Measurements from ENCODE around the gene ZNF81. TPM values are rescaled to one million over a fixed set of nuclear protein-coding genes. Genes with fewer than 3 reads are reported as not detected.
"Not testable (repeated sequence)": the region's sequence is repeated elsewhere in the genome, so short reads cannot be mapped to it uniquely, and the experiment has no call there.

The ZNF81 gene
- total RNA-seq, 1 experiment from 2014 or later, result 7.2 TPM

- DNase-seq, result no peak
- H3K4me3 ChIP-seq, result no peak overlapping the region
- no peaks in the 10 kb centered on the region for H3K9me3 ChIP-seq (replicated peaks)
- no peaks in the 10 kb centered on the region for H3K4me1 ChIP-seq
- H3K36me3 ChIP-seq, result no peaks in the 10 kb centered on the region
- no peak overlapping the region for H3K27ac ChIP-seq
- H3K27me3 ChIP-seq, result no peaks in the 10 kb centered on the region
Observed at GRCh38 chrX:47933946-47934345, 97.2 kb downstream of the ZNF81 start.

- no peaks in the 10 kb centered on the region for H3K27me3 ChIP-seq
- H3K36me3 ChIP-seq, result no peaks in the 10 kb centered on the region
- H3K4me1 ChIP-seq, result no peaks in the 10 kb centered on the region
- no peak for DNase-seq
- no peak overlapping the region for H3K4me3 ChIP-seq
- no peaks in the 10 kb centered on the region for H3K9me3 ChIP-seq (replicated peaks)
- no peak overlapping the region for H3K27ac ChIP-seq
Observed at GRCh38 chrX:47936224-47936939, 99.7 kb downstream of the ZNF81 start.

GRCh38 chrX:47936940-47937317, 100.2 kb downstream of the ZNF81 start:
- Histone ChIP-seq H3K27me3 (no peaks in the 10 kb centered on the region), H3K9me3 (replicated peaks) (no peaks in the 10 kb centered on the region), H3K4me3 (no peak overlapping the region), H3K4me1 (no peaks in the 10 kb centered on the region), H3K27ac (no peak overlapping the region), H3K36me3 (no peaks in the 10 kb centered on the region)
- DNase-seq, result no peak

- H3K27ac ChIP-seq, result no peak overlapping the region
- H3K4me3 ChIP-seq, result no peak overlapping the region
- no peak for DNase-seq
- no peaks in the 10 kb centered on the region for H3K4me1 ChIP-seq
- H3K27me3 ChIP-seq, result no peaks in the 10 kb centered on the region
- no peaks in the 10 kb centered on the region for H3K9me3 ChIP-seq (replicated peaks)
- H3K36me3 ChIP-seq, result no peaks in the 10 kb centered on the region
Observed at GRCh38 chrX:47940448-47940847, 103.7 kb downstream of the ZNF81 start.

- no peak for DNase-seq
- H3K27ac ChIP-seq, result no peak overlapping the region
- H3K36me3 ChIP-seq, result no peaks in the 10 kb centered on the region
- H3K9me3 ChIP-seq (replicated peaks), result no peaks in the 10 kb centered on the region
- no peaks in the 10 kb centered on the region for H3K27me3 ChIP-seq
- H3K4me1 ChIP-seq, result no peaks in the 10 kb centered on the region
- H3K4me3 ChIP-seq, result no peak overlapping the region
Observed at GRCh38 chrX:47941423-47941822, 104.7 kb downstream of the ZNF81 start.

GRCh38 chrX:47955295-47955694, 118.6 kb downstream of the ZNF81 start:
- not testable (repeated sequence) for H3K36me3 ChIP-seq; H3K4me3 ChIP-seq; H3K4me1 ChIP-seq; H3K27ac ChIP-seq; H3K9me3 ChIP-seq (replicated peaks); DNase-seq; H3K27me3 ChIP-seq

GRCh38 chrX:47956016-47956415, 119.3 kb downstream of the ZNF81 start:
- no peak for DNase-seq
- Histone ChIP-seq H3K36me3 (no peaks in the 10 kb centered on the region), H3K9me3 (replicated peaks) (no peaks in the 10 kb centered on the region), H3K4me1 (no peaks in the 10 kb centered on the region; the same call in 1 of the 2 replicates), H3K27me3 (no peaks in the 10 kb centered on the region), H3K27ac (no peak overlapping the region), H3K4me3 (no peak overlapping the region)

GRCh38 chrX:47958206-47958605, 121.5 kb downstream of the ZNF81 start:
- H3K36me3 ChIP-seq; H3K27me3 ChIP-seq; H3K9me3 ChIP-seq (replicated peaks); H3K4me3 ChIP-seq; H3K27ac ChIP-seq; H3K4me1 ChIP-seq: not testable (repeated sequence)
- peak; percentile 53 to 62 for DNase-seq

- H3K4me3 ChIP-seq, result no peak overlapping the region
- no peaks in the 10 kb centered on the region for H3K27me3 ChIP-seq
- no peaks in the 10 kb centered on the region for H3K36me3 ChIP-seq
- peak; percentile 29 to 38 for DNase-seq
- H3K27ac ChIP-seq, result no peak overlapping the region
- H3K4me1 ChIP-seq, result no peaks in the 10 kb centered on the region; the same call in 1 of the 2 replicates
- no peaks in the 10 kb centered on the region for H3K9me3 ChIP-seq (replicated peaks)
Observed at GRCh38 chrX:47958761-47959342, 122.2 kb downstream of the ZNF81 start.

GRCh38 chrX:47960406-47960805, 123.7 kb downstream of the ZNF81 start:
- H3K36me3 ChIP-seq, result no peaks in the 10 kb centered on the region
- H3K27me3 ChIP-seq, result no peaks in the 10 kb centered on the region
- H3K9me3 ChIP-seq (replicated peaks), result no peaks in the 10 kb centered on the region
- no peak overlapping the region for H3K27ac ChIP-seq
- no peak for DNase-seq
- H3K4me3 ChIP-seq, result no peak overlapping the region
- H3K4me1 ChIP-seq, result no peaks in the 10 kb centered on the region; the same call in 1 of the 2 replicates

- not testable (repeated sequence) for H3K4me3 ChIP-seq; H3K27me3 ChIP-seq; H3K36me3 ChIP-seq; H3K27ac ChIP-seq; H3K4me1 ChIP-seq; DNase-seq; H3K9me3 ChIP-seq (replicated peaks)
Observed at GRCh38 chrX:47961830-47962229, 125.1 kb downstream of the ZNF81 start.

GRCh38 chrX:47965526-47965925, 128.8 kb downstream of the ZNF81 start:
- not testable (repeated sequence) for H3K36me3 ChIP-seq; H3K9me3 ChIP-seq (replicated peaks); DNase-seq; H3K4me1 ChIP-seq; H3K27ac ChIP-seq; H3K27me3 ChIP-seq; H3K4me3 ChIP-seq

Other genes with a start within 250 kb of the ZNF81 start
- gene SYN1, start 217.0 kb upstream of the ZNF81 start, total RNA-seq (2014; rRNA removed; shearing (Covaris generic)), result 0.04 and 0.33 TPM in 2 replicates
- gene CFP, start 207.0 kb upstream of the ZNF81 start, total RNA-seq (2014; rRNA removed; shearing (Covaris generic)), result 0.08 and 0.32 TPM in 2 replicates
- 36.0 and 36.3 TPM in 2 replicates for gene ELK1, start 186.3 kb upstream of the ZNF81 start, total RNA-seq (2014; rRNA removed; shearing (Covaris generic))
- 98.0 and 121 TPM in 2 replicates for gene UXT, start 177.7 kb upstream of the ZNF81 start, total RNA-seq (2014; rRNA removed; shearing (Covaris generic))
- gene ZNF182, start 167.1 kb downstream of the ZNF81 start, total RNA-seq (2014; rRNA removed; shearing (Covaris generic)), result 4.2 and 4.4 TPM in 2 replicates
- not detected in 2 replicates for gene SPACA5, start 170.1 kb downstream of the ZNF81 start, total RNA-seq (2014; rRNA removed; shearing (Covaris generic))
- 0.41 and 0.71 TPM in 2 replicates for gene ZNF630, start 234.7 kb downstream of the ZNF81 start, total RNA-seq (2014; rRNA removed; shearing (Covaris generic))